GM19468 (cell line): ENCODE results near the gene TFF1.

ENCODE experiments used
- ATAC-seq: cut with Tn5 transposase; IDR thresholded peaks from one replicate; pipeline ENCODE4 v1.9.1; 2021; ENCODE audit warnings: mild to moderate bottlenecking, moderate library complexity, moderate number of reproducible peaks; ENCODE audit not compliant: unreplicated experiment; ENCODE audit errors: extremely low read depth

TFF1 gene

DNA sequence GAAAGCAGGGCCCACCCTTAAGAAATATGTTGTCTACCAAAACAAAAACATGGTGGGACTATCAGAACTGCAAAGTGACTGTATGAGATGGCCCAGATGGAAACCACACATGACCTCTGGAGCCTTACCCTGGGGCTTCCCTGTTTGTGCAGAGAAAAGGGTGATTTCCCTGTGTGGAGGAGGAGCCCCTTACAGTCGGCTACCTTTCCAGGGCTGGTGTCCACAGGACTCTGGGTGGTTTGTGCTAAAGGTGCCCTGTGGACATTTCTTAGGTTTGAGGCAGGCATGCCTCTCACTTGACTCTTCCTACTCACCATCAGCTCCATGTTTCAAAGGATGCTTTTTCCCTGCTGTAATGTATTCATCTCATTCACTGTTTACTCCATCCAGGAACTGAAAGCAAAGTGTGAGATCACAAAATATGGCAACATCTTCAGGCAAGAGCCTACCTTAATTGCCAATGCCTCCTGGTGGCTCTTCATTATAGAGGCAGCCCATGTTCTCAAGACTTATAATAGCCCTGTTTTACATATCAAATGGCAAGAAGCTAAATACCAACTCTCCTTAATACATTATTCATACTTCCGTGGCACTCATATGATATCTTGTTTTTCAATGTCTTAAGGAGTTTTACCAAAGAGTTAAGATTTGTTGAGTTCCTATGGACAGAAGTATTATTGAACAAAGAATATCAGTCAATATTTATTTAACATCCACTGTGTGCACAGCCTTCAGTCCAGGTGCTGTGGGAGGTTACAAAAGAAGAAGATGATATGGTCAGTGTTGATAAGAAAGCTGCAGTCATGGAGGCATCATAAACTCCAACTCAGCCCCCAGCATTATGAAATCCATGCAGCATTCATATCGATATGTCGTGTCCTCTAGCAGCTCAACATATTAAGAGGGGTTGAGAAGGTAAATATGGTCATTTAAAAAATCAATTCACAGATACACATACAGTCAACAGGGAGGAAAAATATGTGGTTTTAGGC, 35.7 kb downstream of the TFF1 start:
- ATAC-seq = no peak

DNA sequence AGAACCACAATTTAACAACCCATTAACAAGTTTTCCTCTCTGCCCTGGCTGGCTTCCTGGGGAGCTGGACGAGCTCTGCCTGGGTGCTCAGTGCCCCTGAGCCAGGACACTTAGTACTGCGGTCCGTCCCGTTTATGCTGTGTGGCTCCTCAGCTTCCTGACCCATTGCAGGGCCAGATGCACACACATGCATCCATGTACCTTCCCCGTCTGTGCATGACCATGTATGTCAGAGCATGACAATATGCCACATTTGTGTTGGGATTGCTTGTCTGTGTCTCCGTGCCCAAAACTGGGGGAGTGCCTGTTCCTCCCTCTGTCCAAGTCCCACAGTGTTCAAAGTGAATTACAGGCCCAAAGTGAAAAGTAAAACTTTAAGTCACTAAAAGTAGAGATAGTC, 41.4 kb downstream of the TFF1 start:
- ATAC-seq = no peak

DNA sequence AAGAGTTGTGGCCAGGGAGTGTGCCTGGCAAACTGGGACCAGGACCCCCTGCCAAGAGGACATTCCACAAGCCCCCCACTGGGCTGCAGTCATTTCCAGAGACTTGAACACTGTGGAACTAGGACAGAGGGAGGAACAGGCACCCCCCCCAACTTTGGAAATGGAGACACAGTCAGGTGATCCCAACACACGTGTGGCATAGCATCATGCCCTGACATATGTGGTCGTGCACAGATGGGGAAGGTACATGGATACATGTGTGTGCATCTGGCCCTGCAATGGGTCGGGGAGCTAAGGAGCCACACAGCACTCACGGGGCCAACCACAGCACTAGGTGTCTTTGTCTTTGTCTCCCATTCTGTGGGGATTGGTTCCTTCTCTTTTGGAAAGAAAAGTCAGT, 44.5 kb downstream of the TFF1 start:
- no peak for ATAC-seq

DNA sequence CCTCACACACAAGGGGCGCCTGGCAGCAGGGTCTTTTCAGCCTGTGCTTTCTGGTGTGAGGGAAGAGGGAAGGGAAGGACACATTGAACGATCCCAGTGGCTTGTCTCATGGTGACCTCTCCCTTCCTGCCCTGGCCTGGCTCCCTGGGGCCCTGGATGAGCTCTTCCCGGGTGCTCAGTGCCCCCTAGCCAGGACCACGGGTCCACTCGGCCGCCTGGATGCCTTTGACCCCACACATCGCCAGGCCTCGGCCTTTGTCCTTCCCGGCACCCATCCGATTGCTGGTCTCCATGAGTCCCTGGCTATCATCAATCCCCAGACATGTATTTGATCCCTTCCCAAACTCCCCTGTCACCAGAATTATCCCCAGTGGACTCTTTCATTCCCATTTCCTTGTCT, 45.1 kb downstream of the TFF1 start:
- ATAC-seq = no peak

DNA sequence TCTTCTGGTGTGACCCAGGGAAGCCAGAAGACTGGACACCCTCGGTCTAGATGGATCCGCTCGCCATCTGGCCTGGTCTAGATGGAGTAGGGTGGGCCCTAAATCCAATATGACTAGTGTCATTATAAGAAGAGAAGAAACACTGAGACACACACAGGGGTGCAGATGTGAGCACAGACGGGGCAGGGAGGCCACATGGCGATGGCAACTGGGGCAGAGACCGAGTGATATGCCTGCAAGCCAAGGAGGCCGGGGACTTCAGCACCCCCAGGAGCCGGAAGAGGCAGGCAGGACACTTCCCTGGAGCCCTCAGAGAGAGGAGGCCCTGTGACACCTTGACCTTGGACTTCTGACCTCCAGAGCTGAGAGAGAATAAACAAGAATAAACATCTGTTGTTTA, 45.5 kb downstream of the TFF1 start:
- ATAC-seq = no peak

DNA sequence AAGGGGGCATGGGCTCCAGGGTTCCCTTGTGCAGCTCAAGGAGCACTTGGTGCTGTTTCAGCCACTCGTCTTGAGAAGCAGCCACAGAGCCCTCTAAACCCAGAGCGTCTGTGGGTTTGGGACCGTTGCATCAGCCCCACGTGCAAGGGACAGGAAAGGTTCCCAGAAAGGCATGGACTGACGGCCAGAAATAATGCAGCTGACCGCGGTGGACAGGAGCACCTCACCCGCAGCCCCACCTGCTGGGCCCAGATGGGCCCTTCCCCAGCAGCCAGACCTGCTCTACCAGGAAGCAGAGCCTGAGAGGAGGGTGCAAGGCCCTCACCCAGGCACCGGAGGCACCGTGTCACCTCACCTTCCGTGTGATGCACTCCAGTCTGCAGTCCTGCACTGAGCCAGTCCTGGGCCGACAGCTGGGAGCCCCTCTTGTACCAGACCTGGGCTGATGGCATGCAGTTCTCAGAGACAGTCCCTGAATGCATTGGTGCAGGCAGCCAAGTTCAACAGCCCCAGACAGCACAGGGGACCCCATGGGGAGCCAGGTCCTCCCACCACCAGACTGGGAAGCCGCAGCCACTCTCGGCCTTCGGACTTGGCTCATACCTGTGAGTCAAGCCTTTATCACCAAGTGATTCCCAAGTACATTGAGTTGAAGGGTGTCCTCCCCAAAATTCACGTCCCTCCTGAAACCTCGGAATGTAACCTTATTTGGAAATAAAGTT, 46.3 kb downstream of the TFF1 start:
- no peak for ATAC-seq

DNA sequence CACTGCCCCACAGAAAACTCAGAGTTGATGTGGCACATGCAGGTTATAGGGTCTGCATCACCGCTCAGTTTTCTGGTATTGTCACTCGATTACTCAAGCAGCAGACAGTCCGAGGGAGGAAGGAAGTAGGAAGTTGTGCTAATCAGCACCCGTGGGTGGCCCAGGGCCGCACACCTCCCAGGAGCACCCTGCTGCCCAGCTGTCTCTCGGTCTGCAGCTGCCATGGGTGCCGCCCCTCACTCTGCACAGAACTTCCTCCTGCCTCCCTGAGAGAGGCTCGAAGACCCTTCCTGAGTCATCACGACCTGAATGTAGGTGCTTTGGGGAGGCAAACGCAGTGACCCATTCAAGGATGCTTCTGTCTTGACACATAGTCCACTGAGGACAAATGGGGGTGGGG, 47.0 kb downstream of the TFF1 start:
- ATAC-seq = no peak

DNA sequence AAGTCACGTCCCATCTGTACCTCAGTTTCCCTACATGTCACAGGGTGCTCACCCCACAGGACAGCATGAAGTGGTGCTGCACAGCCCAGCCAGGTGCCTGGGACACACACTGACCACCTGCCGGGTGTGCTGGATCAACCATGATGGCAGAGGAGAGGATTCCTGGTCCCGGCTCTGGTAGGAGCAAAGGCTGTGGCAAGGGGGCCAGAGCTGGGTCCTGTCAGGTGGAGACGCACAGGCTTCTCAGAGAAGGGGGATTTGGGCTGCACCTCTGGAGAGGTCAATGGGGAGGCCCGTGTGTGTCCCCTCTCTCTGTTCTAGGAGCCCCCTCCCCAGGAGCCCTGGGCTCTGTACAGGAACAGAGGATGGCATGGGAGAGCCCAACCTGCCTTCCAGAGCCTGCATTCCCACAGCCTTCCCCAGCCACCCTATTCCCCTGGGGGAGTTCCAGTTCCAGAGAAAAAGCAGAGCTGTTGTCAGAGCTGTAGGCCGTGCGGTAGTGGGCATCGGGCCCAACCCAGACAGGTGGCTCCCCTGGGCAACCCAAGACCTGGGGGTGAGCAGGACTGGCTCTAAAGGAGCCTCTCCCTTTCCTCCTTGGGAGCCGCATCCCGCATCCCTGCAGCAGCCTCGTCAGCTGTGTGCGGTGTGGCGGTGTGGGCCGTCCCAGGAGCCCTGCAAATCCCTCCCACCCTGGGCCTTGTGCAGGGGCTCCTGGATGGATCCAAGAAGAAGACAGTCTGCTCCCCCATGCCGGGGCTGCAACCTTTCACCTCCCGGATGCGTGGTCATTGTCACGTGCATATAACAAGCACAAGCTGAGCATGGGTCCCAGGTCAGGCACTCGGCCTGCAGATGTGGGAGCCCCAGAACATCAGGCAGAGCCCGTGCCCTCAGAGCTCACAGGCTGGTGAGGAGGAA, 48.2 kb downstream of the TFF1 start:
- ATAC-seq = no peak

DNA sequence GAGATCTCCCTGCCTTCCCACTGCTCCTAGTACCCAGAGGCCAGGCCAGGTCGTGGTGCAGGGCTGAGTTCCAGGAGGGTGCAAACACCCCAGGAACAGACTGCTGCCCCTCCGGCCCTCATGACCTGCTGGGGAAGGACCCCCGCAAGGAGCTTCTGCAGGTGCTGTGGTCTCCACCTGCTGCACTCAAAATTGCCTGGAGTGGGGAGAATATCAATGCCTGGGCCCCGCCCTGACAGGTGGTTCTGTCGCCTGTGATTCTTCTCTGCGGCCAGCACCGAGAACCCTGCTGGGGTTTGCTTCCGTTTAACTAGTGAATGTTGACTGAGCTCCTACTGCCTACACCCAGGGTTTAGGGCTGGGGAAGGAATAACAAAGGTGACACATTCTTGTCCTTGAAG, 49.0 kb downstream of the TFF1 start:
- no peak for ATAC-seq

DNA sequence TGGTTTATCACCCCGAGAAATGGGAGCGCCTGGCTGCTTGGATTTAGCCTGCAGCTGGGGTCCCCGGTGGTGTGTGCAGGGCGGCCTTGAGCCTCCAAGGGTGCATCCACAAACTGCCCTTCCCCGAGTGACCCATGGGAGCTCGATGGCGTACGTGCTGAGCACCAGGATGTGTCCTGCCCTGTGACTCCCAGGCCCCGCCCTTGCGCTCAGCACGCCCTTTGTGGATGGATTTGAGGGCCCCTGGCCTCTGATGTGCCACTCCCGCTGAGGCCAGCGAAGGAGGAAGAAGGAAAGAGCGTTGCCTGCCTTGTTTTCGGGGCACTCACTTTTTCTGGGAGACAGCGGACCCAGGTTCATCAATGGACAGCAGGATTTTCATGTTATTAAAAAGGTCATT, 49.4 kb downstream of the TFF1 start:
- no peak for ATAC-seq

DNA sequence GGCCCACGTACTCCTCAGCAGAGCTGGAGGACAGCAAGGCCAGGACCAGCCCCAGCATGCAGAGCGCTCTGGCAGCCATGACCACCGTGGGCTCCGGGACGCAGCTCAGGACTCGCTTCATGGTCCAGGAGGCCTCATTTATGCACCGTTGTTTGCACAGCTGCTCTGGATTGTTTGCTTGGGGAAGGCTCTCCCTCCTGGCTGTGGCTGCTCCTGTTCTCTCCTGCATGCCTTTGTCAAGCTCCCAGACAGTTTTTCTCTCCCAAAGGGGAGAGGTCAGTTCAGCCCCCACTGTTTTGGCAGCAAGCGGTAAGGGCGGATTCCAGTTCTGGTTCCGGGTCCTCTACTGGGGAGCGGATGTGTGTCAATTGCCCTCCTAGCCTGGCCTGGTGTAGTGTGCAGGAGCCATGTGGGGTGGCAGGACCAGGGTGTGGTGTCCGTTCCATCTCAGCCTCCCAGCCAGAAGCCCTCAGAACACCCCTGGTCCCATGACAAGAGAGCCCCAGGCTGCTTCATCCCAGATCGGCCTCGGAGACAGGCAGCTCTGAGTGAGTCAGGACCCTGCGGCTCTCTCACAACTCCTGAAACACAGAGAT, 50.9 kb downstream of the TFF1 start, which contains the start of gene TFF3:
TSS of gene TFF3 (minus strand) at position 114 of the 596 bp plus-strand sequence. CDS start at position 79, 35 bp downstream.
- ATAC-seq = no peak

DNA sequence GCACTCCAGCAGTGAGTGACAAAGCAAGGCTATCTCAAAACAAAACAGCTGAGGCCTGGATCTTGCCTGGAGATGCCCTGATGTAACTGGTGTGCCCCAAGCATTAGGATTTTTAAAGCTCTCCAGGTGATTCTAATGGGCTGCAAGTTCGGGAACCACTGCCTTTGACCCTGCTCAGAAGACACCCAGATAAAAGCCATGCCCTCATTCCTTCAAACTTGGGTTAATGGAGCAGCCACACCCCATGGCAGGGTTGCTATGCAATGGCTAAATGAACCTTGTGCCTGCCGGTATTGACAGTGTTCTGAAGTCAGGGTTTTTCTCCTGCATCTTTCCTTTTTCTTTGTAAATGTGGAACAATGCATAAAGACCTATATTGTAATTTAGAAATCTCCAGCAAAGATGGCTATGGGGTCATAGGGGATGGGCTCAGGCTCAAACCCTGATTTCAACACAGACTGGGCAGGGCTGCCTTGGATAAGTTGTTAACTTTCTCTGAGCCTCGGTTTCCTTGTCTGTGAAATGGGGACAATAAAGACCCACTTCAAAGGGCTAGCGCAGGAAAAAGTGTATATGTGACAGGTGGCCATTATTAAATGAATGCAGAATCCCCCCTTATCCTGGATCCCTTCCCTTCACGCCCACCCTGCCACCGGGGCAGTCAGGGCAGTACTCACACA, 51.6 kb downstream of the TFF1 start:
- no peak for ATAC-seq

DNA sequence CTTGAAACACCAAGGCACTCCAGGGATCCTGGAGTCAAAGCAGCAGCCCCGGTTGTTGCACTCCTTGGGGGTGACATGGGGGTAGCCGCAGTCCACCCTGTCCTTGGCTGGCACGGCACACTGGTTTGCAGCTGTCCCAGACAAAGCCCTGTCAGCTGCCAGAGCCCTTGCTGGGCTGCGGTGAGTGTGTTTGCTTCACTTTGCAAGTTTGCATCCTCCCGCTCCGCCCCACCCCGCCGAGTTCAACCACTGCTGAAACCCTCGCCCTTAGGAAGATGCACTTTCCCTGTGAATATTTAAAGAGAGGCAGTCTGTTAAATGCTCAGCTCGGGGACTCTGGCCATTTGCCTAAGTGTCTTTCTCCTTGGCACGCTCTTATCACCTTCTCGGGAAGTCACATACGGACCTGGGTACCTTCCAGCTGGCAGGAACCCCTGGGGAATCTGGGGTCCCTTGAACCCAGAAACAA, 52.8 kb downstream of the TFF1 start:
- ATAC-seq = no peak

DNA sequence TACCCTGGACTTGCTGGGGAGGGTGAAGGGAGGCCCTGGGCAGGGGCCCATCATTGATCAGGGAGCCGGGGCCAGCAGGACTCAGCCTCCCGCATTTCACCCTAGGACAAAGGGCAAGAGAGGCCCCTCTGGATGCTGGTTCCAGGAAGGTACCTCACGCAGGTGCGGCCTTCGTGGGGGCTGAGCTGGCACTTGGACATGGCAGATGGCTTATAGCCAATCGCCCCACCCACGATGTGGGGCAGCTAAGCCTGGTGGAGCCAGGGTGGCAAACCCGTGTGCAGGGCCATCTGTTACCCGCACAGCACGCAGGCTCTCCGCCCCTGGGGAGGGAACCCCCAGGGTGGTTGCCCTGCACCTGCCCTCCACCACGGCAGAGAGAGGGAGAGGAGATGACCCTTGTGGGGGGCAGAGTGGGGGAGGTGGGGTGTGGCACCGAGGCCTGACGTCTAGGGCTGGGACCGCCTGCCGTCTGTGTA, 53.7 kb downstream of the TFF1 start:
- no peak for ATAC-seq
